ENCODE data around the gene IFI30.

DNA sequence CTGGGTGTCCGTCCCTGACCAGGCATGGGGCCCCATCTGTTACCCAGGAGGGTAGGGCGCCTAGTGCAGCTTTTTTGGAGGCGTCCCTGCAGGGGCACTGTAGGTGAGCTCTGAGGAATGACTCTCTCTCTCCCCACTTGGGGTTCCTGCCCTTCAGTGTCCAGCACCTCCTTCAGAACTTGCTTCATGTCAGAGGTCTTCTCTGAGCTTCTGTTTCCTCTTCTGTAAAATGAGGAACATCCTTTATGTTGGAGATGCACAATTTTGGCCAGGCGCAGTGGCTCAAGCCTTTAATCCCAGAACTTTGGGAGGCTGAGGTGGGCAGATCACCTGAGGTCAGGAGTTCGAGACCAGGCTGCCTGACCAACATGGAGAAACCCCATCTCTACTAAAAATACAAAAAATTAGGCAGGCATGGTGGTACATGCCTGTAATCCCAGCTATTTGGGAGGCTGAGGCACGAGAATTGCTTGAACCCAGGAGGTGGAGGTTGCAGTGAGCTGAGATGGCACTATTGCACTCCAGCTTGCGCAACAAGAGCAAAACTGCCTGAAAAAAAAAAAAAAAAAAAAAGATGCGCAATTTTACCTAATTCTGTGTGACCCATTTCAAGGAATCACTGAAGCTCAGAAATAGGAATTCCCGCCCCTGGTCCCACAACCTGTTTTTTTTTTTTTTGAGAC is 35.8 kb upstream of the IFI30 start:
- TF ChIP-seq CTCF (IDR thresholded peaks at IDR 0.05) (no peak), ZFX (IDR thresholded peaks at IDR 0.05; ENCODE audit: borderline replicate concordance) (no peak)

Measured in 22Rv1 (cell line).